Measurements from ENCODE around the gene BMP7.

BMP7 gene

GRCh38 chr20:57126481-57127092 is 139.9 kb downstream of the BMP7 start:
- DNase-seq: no peak

GRCh38 chr20:57124800-57125517 is 141.5 kb downstream of the BMP7 start:
- Histone ChIP-seq H3K4me3 (ENCODE audit: low read depth, low read length) (no peak overlapping the region), H3K27ac (no peak overlapping the region), H3K36me3 (no peaks in the 10 kb centered on the region), H3K9me3 (ENCODE audit: severe bottlenecking) (no peaks in the 10 kb centered on the region), H3K27me3 (ENCODE audit: insufficient read depth, low read depth, severe bottlenecking) (peaks cover 29% of the 10 kb centered on the region)
- TF ChIP-seq, protein P1, sequence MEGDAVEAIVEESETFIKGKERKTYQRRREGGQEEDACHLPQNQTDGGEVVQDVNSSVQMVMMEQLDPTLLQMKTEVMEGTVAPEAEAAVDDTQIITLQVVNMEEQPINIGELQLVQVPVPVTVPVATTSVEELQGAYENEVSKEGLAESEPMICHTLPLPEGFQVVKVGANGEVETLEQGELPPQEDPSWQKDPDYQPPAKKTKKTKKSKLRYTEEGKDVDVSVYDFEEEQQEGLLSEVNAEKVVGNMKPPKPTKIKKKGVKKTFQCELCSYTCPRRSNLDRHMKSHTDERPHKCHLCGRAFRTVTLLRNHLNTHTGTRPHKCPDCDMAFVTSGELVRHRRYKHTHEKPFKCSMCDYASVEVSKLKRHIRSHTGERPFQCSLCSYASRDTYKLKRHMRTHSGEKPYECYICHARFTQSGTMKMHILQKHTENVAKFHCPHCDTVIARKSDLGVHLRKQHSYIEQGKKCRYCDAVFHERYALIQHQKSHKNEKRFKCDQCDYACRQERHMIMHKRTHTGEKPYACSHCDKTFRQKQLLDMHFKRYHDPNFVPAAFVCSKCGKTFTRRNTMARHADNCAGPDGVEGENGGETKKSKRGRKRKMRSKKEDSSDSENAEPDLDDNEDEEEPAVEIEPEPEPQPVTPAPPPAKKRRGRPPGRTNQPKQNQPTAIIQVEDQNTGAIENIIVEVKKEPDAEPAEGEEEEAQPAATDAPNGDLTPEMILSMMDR (IDR thresholded peaks at IDR 0.05; ENCODE audit: low read depth, low read length): no peak
- DNase-seq: no peak

More at GRCh38 chr20:57126481-57127092, 139.9 kb downstream of the BMP7 start:
- Histone ChIP-seq H3K4me3 (ENCODE audit: low read depth, low read length) (no peak overlapping the region), H3K27ac (no peak overlapping the region), H3K36me3 (no peaks in the 10 kb centered on the region), H3K9me3 (ENCODE audit: severe bottlenecking) (no peaks in the 10 kb centered on the region), H3K27me3 (ENCODE audit: insufficient read depth, low read depth, severe bottlenecking) (peaks cover 34% of the 10 kb centered on the region)
- TF ChIP-seq, protein P1 (IDR thresholded peaks at IDR 0.05; ENCODE audit: low read depth, low read length): no peak

DNA sequence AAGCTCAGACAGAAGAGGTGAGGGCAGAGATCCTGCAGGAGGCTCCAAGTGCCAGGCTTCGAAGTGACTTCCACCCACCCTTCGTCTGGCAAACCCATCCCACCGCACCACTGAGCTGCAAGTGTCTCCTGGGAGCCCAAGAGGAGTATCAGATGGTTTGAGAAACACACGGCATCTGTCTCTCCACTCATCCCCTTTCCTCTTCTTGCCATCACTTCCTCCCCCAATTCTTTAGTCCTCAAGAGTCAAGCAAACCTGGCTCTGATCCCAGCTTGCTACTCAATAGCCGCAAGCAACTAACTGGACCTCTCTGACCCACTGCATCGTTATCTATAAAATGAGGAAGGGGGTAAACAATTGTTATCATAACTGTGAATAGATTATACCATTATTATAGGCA is 142.1 kb downstream of the BMP7 start:
- no peak overlapping the region for H3K4me3 ChIP-seq (ENCODE audit: low read depth, low read length)
- H3K9me3 ChIP-seq (ENCODE audit: severe bottlenecking): no peaks in the 10 kb centered on the region
- no peak overlapping the region for H3K27ac ChIP-seq
- no peak for DNase-seq
- peaks cover 27% of the 10 kb centered on the region for H3K27me3 ChIP-seq (ENCODE audit: insufficient read depth, low read depth, severe bottlenecking)
- TF ChIP-seq, protein P1 (IDR thresholded peaks at IDR 0.05; ENCODE audit: low read depth, low read length): no peak
- H3K36me3 ChIP-seq: no peaks in the 10 kb centered on the region

DNA sequence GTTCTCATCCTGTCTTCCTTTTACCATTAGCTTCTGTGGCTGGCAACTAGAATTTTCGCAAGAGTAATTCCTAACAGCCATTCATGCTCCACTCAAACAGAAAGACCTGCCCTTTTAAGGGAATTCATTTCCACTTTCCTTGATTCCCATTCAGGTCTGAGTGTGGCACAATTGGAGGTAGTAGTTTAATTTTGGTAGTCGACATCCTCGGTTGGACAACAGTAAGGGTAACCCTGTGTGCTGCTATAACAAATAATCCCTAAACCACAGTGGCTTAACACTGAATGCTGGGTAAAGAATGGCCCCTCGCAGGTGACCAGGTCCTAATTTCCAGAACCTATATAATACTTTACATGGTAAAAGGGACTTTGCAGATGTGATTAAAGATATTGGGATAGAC is 142.9 kb downstream of the BMP7 start:
- H3K27ac ChIP-seq: no peak overlapping the region
- DNase-seq: no peak
- no peaks in the 10 kb centered on the region for H3K36me3 ChIP-seq
- TF ChIP-seq, protein P1 (IDR thresholded peaks at IDR 0.05; ENCODE audit: low read depth, low read length): no peak
- no peak overlapping the region for H3K4me3 ChIP-seq (ENCODE audit: low read depth, low read length)
- H3K27me3 ChIP-seq (ENCODE audit: insufficient read depth, low read depth, severe bottlenecking): peaks cover 23% of the 10 kb centered on the region
- H3K9me3 ChIP-seq (ENCODE audit: severe bottlenecking): no peaks in the 10 kb centered on the region

GRCh38 chr20:57122536-57123489 is 143.6 kb downstream of the BMP7 start:
- no peak overlapping the region for H3K27ac ChIP-seq
- H3K27me3 ChIP-seq (ENCODE audit: insufficient read depth, low read depth, severe bottlenecking): peaks cover 18% of the 10 kb centered on the region
- H3K36me3 ChIP-seq: no peaks in the 10 kb centered on the region
- no peaks in the 10 kb centered on the region for H3K9me3 ChIP-seq (ENCODE audit: severe bottlenecking)
- TF ChIP-seq, protein P1 (IDR thresholded peaks at IDR 0.05; ENCODE audit: low read depth, low read length): no peak
- DNase-seq: no peak
- H3K4me3 ChIP-seq (ENCODE audit: low read depth, low read length): no peak overlapping the region

Measured in WERI-Rb-1 (cell line).